Kidney tubule cell (primary cell): ENCODE measurements around the gene TTC38.
"Not testable (repeated sequence)": the region's sequence is repeated elsewhere in the genome, so short reads cannot be mapped to it uniquely, and the experiment has no call there.

Experiments used
- DNase-seq: peaks from one replicate; pipeline ENCODE4 v3.0.0-alpha.2; 2018; ENCODE audit warnings: low spot score

The TTC38 gene

GRCh38 chr22:46296257-46297150 is 28.7 kb downstream of the TTC38 start, which contains the start of gene GTSE1:
GTSE1 (plus strand) TSS chr22:46296870; CDS start chr22:46297401, 531 bp downstream.
- DNase-seq: peak; percentile 98

- DNase-seq: peak; percentile 60
Observed at GRCh38 chr22:46297151-46297812, 29.5 kb downstream of the TTC38 start.

- DNase-seq: no peak
Observed at GRCh38 chr22:46299101-46299500, 31.3 kb downstream of the TTC38 start.

- no peak for DNase-seq
Observed at GRCh38 chr22:46300491-46300890, 32.7 kb downstream of the TTC38 start.

- DNase-seq: peak; percentile 36
Observed at GRCh38 chr22:46303347-46303965, 35.6 kb downstream of the TTC38 start.

GRCh38 chr22:46308283-46308988 is 40.6 kb downstream of the TTC38 start:
- no peak for DNase-seq

- DNase-seq: no peak
Observed at GRCh38 chr22:46309526-46310085, 41.8 kb downstream of the TTC38 start.

- DNase-seq: no peak
Observed at GRCh38 chr22:46312056-46312455, 44.2 kb downstream of the TTC38 start.

- DNase-seq: not testable (repeated sequence)
Observed at GRCh38 chr22:46312848-46313247, 45.0 kb downstream of the TTC38 start.

- no peak for DNase-seq
Observed at GRCh38 chr22:46315976-46316375, 48.2 kb downstream of the TTC38 start.

GRCh38 chr22:46317646-46318045 is 49.8 kb downstream of the TTC38 start:
- DNase-seq: no peak

- no peak for DNase-seq
Observed at GRCh38 chr22:46318576-46318975, 50.8 kb downstream of the TTC38 start.

- DNase-seq: no peak
Observed at GRCh38 chr22:46319319-46319718, 51.5 kb downstream of the TTC38 start.

GRCh38 chr22:46320166-46320710 is 52.4 kb downstream of the TTC38 start:
- DNase-seq: no peak

- no peak for DNase-seq
Observed at GRCh38 chr22:46320716-46321386, 53.0 kb downstream of the TTC38 start.

GRCh38 chr22:46322711-46323110 is 54.9 kb downstream of the TTC38 start:
- no peak for DNase-seq

GRCh38 chr22:46323162-46323561 is 55.4 kb downstream of the TTC38 start:
- no peak for DNase-seq

GRCh38 chr22:46326066-46326680 is 58.4 kb downstream of the TTC38 start:
- DNase-seq: no peak

GRCh38 chr22:46327691-46328465 is 60.1 kb downstream of the TTC38 start:
- DNase-seq: no peak

GRCh38 chr22:46328797-46329196 is 61.0 kb downstream of the TTC38 start:
- DNase-seq: no peak
